Mucosa of descending colon (tissue), 3 donors: ENCODE measurements around the gene RNF14. TPM values are rescaled to one million over a fixed set of nuclear protein-coding genes. Genes with fewer than 3 reads are reported as not detected.

Source experiments
- ATAC-seq: fragments of 200-7000 bp; cut with Tn5 transposase; one replicate; pipeline ENCODE4 v1.9.1; 2020; ENCODE audit warnings: mild to moderate bottlenecking, moderate library complexity
- DNase-seq, 3 donors: peaks; one replicate each; pipeline ENCODE4 v3.0.0-alpha.2; 2020
- H3K36me3 ChIP-seq: fragments of 200-600 bp; one replicate; pipeline ENCODE4 v1.8.0; 2021; ENCODE audit warnings: low read depth, mild to moderate bottlenecking
- H3K4me1 ChIP-seq: fragments of 200-600 bp; one replicate; pipeline ENCODE4 v1.8.0; 2021; ENCODE audit warnings: low read depth, mild to moderate bottlenecking
- H3K4me3 ChIP-seq: fragments of 200-600 bp; one replicate; pipeline ENCODE4 v1.8.0; 2021; ENCODE audit warnings: mild to moderate bottlenecking
- H3K9me3 ChIP-seq: fragments of 200-600 bp; one replicate; pipeline ENCODE4 v1.8.0; 2021; ENCODE audit warnings: mild to moderate bottlenecking
- intact Hi-C, 2 donors: fragments of 100-400 bp; cut with DNase I in 1 of 2; cut with micrococcal nuclease in 1 of 2; formaldehyde crosslinking; loops; one replicate each; pipeline versions ENCODE4 v1.11.0 to v1.11.1; 2022; cut with DNase I, micrococcal nuclease
- total RNA-seq, 3 donors: library from RNA; stranded (reverse); fragmentation: NEBNext Ultra II Directional in 2 of 3; extraction: Animal tissue kit (Norgen Biotek cat#: 25700) in 2 of 3; gene quantifications; one replicate each; pipeline versions ENCODE4 v1.2.1 to v1.2.4, GENCODE V29; 2021 to 2023
- TF ChIP-seq, protein P1 (sequence below): fragments of 200-600 bp; IDR thresholded peaks from one replicate; pipeline ENCODE4 v1.8.0; 2022; ENCODE audit warnings: antibody characterized with exemption, mild to moderate bottlenecking
- donor health status: DM: no; HTN: no; CAD: no; lungs with moderate emphysema.
- donor health status: DM: no; HTN: no; CAD: no.
- donor health status: DM: no; HTN: yes; CAD: no.

RNF14 gene
- total RNA-seq, 3 donors from 2014 or later, result 63.5 to 69.1 (median 67.9) TPM

DNA sequence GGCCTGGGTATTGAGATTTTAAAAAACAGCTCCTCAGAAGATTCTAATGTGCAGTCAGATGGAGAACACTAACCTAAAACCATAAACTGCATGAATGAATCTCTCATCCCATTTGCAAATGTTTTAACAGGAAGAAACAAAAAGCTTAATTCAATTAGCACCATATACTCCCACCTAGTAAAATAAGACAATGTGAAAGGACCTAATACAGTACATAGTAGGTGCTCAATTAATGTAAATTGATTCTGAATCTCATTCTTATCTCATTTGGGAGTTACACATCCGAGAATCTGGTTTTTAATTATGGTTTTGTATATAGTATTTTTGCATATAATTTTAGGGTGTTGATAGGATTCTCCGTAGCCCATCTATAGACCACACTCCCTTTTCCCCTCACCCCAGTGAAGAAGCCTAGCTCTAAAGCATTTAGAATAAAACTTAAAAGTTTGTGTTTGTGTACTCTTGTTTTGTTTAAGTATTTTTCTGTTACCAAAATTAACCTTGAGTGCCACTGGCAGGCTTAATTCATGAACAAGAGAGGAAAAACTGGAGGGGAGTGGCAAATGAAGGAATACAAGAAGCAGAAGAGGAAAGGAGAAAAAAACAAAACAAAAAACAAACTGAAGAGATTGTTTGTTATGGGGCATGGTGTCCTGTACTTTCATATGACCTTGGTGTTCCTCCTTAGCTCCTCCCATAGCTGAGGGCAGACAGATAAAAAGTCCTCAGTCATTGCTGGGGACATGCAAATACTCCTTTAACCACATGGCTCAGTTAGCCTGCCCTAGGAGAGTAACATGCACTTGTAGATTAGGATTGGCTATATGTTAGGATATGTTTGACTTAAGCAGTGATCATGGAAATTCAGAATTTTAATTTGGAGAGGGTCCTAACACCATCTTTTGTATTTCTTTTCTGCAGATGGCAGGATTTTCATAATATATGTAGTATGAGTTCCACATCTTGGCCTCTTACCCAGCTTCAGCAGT, 1.2 kb downstream of the RNF14 start:
- no peaks in the 10 kb centered on the region for H3K9me3 ChIP-seq
- TF ChIP-seq, protein P1, sequence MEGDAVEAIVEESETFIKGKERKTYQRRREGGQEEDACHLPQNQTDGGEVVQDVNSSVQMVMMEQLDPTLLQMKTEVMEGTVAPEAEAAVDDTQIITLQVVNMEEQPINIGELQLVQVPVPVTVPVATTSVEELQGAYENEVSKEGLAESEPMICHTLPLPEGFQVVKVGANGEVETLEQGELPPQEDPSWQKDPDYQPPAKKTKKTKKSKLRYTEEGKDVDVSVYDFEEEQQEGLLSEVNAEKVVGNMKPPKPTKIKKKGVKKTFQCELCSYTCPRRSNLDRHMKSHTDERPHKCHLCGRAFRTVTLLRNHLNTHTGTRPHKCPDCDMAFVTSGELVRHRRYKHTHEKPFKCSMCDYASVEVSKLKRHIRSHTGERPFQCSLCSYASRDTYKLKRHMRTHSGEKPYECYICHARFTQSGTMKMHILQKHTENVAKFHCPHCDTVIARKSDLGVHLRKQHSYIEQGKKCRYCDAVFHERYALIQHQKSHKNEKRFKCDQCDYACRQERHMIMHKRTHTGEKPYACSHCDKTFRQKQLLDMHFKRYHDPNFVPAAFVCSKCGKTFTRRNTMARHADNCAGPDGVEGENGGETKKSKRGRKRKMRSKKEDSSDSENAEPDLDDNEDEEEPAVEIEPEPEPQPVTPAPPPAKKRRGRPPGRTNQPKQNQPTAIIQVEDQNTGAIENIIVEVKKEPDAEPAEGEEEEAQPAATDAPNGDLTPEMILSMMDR, result no peak
- peaks cover 18% of the 10 kb centered on the region for H3K4me1 ChIP-seq
- DNase-seq (peak in 1 of 3 donors; percentile 32), ATAC-seq (peak; percentile 43)
- H3K36me3 ChIP-seq, result no peaks in the 10 kb centered on the region
- H3K4me3 ChIP-seq, result peak overlapping the region; percentile 45
- intact Hi-C loops, result no loop called here

DNA sequence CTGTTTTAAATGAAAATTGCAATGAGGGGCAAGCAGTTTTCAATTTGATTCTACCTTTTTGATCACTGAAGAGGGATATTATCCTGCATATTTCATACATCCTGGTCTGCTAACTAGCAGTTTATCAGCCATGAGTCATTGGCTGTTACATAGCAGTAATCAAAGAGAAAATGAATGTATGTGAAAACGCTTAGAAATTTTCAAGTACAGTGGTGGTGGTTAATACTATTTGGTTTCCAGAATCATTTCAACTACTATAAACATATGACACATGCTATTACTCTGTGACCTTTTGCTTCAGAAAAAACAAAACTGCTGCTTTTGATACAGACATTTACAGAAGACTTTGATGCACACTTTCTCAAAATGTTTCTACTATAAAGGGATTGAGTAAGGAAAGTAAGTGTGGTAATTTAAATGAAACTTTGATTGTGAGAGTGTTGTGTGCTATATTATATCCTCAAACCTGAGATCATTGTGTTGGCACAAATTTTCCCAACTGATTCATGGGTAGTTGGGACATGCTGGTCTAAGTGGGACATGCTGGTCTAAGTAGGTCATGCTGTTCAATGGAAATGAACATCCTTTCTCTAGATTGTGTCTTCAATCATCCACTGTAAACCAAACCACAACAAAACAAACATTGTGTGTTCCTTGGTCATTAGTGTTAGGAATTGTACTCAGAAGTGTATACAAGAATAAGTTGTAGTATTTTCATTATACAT, 5.1 kb downstream of the RNF14 start:
- no peaks in the 10 kb centered on the region for H3K36me3 ChIP-seq
- H3K4me1 ChIP-seq, result peaks cover 18% of the 10 kb centered on the region
- ATAC-seq (no peak), DNase-seq (no peak)
- no peak overlapping the region for H3K4me3 ChIP-seq
- TF ChIP-seq, protein P1, result no peak
- H3K9me3 ChIP-seq, result no peaks in the 10 kb centered on the region
- intact Hi-C loops, result no loop called here

DNA sequence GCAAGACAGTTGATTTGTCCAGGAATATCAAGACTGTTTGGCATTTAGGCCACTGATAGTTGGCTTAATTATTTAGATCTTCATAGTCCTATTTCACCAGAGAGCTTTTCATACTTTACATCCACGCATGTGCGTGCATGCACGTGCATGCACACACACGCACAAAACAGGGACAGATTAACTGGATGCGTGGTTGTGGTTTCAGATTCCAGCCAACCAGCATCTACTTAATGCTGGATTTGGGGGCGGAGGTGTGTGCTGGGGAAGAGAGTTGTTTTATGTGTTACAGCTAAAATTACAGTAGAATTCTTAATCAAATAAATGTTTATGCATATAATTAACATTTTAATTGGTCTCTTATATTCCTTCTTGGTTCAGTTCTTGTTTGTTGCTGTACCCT, 7.3 kb downstream of the RNF14 start:
- no peak for DNase-seq
- no peak for ATAC-seq
- Histone ChIP-seq H3K9me3 (no peaks in the 10 kb centered on the region), H3K4me3 (no peak overlapping the region), H3K4me1 (peaks cover 2% of the 10 kb centered on the region), H3K36me3 (no peaks in the 10 kb centered on the region)
- TF ChIP-seq, protein P1, result no peak
- intact Hi-C loops, result no loop called here

DNA sequence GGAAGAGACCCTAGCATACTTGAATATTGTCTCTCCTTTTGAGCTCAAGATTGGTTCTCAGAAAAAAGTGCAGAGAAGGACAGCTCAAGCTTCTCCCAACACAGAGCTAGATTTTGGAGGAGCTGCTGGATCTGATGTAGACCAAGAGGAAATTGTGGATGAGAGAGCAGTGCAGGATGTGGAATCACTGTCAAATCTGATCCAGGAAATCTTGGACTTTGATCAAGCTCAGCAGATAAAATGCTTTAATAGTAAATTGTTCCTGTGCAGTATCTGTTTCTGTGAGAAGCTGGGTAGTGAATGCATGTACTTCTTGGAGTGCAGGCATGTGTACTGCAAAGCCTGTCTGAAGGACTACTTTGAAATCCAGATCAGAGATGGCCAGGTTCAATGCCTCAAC, 9.5 kb downstream of the RNF14 start:
- H3K9me3 ChIP-seq, result no peaks in the 10 kb centered on the region
- H3K4me3 ChIP-seq, result no peak overlapping the region
- ATAC-seq (peak; percentile 26), DNase-seq (no peak)
- intact Hi-C loops, result no loop called here
- TF ChIP-seq, protein P1, result no peak
- no peaks in the 10 kb centered on the region for H3K4me1 ChIP-seq
- H3K36me3 ChIP-seq, result no peaks in the 10 kb centered on the region

DNA sequence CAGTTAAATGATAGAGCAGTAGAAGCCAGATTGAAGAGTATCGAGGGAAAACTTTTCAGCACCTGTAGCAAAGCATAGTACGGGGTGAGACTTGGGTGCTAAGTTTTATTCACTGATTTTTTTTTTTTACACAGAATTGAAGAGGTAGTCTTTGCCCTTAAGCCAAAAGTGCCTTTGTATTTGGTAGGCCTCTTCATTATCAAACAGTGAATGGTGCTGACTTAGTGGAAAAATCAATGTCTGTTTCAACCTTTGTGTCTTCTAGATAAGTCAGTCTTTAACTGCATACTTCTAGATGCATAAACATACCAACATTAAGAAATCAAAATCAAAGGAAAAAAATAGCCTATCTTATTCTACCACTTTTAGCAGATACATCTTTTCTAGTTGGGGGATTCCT, 13.7 kb downstream of the RNF14 start:
- Histone ChIP-seq H3K36me3 (no peaks in the 10 kb centered on the region), H3K9me3 (no peaks in the 10 kb centered on the region), H3K4me1 (no peaks in the 10 kb centered on the region), H3K4me3 (no peak overlapping the region)
- ATAC-seq (no peak), DNase-seq (no peak)
- TF ChIP-seq, protein P1, result no peak
- intact Hi-C loops, result no loop called here
